NB4 (cell line): ENCODE results near the gene YPEL2.

Experiments used
- CTCF ChIP-seq: IDR thresholded peaks from one replicate; pipeline ENCODE4 v1.5.1; 2012; ENCODE audit warnings: low read depth, low read length
- POLR2A ChIP-seq: IDR thresholded peaks from 2 replicates; pipeline ENCODE4 v1.6.1; 2011; ENCODE audit warnings: mild to moderate bottlenecking; ENCODE audit not compliant: insufficient read length; ENCODE audit errors: extremely low read depth

DNA sequence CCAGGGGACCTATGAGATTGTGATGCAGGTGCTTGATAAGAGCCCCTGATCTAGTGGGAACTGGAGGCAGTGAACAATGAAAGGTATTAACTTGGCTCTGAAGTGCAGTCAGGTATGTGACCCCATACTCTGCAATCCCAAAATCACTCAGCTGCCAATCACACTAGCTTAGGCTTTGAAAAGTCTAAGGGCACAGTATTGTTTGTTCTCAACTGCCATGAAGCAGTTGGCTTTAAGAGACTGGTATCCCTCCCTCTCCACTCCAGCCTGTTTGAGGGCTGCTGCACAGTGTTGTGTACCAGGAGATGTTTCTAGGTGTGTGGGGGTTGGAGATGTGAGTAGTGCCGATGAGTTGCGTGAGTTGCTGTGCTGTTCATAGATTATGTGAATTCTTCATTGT, 2.4 kb downstream of the YPEL2 start:
- TF ChIP-seq POLR2A = no peak
- TF ChIP-seq CTCF = no peak
